ENCODE measurements around the gene BCL2L13. TPM values are rescaled to one million over a fixed set of nuclear protein-coding genes. Genes with fewer than 3 reads are reported as not detected.
A peak's percentile ranks its signal among the peaks of the same experiment; 100 is the strongest.

The BCL2L13 gene
- total RNA-seq, 4 donors from 2014 or later, result 15.3 to 35.3 (median 30.1) TPM

DNA sequence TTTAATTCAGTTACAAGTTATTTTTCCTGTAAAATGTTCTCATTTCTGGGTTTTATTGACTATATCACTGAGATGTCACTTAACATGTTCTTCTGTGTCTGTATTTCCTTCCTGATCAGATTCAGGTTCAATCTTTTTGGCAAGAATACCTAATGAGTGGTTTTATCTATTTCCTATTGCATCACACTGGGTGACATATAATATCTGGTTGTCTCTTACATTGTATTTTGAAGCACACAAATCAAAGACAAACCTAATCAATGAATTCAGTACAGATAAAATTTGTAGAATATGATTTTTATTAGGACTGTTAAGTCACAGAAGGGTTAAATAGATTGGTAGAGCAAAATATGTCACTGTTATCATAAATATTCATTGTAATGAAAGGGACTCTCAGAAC lies 60.4 kb downstream of the BCL2L13 start:
- no peaks in the 10 kb centered on the region for H3K4me1 ChIP-seq
- H3K9me3 ChIP-seq, result no peaks in the 10 kb centered on the region
- intact Hi-C loops (cut with DNase I; ENCODE audit: low total_unique reads), result no loop called here
- H3K4me3 ChIP-seq, result no peak overlapping the region
- no peak overlapping the region for H3K27ac ChIP-seq
- TF ChIP-seq, protein P1, sequence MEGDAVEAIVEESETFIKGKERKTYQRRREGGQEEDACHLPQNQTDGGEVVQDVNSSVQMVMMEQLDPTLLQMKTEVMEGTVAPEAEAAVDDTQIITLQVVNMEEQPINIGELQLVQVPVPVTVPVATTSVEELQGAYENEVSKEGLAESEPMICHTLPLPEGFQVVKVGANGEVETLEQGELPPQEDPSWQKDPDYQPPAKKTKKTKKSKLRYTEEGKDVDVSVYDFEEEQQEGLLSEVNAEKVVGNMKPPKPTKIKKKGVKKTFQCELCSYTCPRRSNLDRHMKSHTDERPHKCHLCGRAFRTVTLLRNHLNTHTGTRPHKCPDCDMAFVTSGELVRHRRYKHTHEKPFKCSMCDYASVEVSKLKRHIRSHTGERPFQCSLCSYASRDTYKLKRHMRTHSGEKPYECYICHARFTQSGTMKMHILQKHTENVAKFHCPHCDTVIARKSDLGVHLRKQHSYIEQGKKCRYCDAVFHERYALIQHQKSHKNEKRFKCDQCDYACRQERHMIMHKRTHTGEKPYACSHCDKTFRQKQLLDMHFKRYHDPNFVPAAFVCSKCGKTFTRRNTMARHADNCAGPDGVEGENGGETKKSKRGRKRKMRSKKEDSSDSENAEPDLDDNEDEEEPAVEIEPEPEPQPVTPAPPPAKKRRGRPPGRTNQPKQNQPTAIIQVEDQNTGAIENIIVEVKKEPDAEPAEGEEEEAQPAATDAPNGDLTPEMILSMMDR (IDR thresholded peaks at IDR 0.05), result no peak
- no peak for TF ChIP-seq POLR2A (IDR thresholded peaks at IDR 0.05)
- no peaks in the 10 kb centered on the region for H3K27me3 ChIP-seq
- no peaks in the 10 kb centered on the region for H3K36me3 ChIP-seq
- DNase-seq, result no peak

DNA sequence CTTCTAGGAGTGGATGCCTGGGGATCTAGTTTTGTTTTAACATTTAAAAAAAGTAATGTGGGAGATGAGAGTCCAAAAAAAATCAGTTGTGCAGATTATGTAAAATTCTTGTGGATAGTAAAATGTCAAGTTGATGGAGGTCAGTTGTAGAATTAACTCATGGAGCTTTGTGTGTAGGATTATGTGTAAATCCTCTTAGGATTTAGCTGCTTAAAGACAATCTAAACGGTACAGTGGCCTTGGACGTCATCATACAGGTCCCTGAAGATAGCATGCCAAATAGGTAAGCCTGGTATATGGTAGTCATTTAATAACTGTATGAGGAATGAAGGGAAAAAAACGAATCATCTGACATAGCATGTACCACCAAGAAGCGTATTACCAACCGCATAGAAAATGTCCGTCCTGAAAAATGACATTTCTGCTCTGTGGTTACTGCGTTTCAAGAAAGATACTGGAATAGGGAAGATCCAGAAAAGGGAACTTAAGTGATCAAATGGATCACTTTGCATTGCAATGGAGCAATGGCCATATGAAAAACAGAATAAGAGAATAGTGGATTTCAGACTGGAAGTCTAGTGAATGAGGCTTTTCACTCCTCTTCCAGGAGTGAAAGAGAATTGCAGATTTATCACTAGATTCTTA lies 61.3 kb downstream of the BCL2L13 start:
- no peak for DNase-seq
- Histone ChIP-seq H3K36me3 (no peaks in the 10 kb centered on the region), H3K27me3 (no peaks in the 10 kb centered on the region), H3K4me3 (no peak overlapping the region), H3K9me3 (no peaks in the 10 kb centered on the region), H3K4me1 (no peaks in the 10 kb centered on the region), H3K27ac (no peak overlapping the region)
- TF ChIP-seq POLR2A (IDR thresholded peaks at IDR 0.05), result no peak
- TF ChIP-seq, protein P1 (IDR thresholded peaks at IDR 0.05), result no peak
- intact Hi-C loops (cut with DNase I; ENCODE audit: low total_unique reads), result no loop called here

DNA sequence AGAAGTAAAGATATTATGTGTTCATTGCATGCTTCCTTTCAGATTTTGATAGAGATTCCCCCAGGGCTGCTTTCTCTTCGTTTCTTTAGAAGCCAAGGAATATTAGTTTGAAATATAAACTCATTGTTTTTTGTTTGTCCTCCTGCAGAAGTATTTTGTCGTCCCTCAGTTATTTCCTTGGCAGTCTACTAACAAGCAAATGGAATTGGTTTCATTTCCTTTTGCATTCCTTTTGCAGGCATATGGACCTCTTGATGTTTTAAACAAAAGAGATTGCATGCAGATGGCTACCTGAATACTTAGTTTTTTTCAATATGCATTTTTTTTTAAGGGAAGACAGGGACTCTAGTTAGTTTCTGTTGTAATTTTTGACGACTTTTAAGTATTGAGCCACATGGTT lies 62.2 kb downstream of the BCL2L13 start:
- no peaks in the 10 kb centered on the region for H3K27me3 ChIP-seq
- DNase-seq, result no peak
- no peak overlapping the region for H3K27ac ChIP-seq
- H3K4me3 ChIP-seq, result no peak overlapping the region
- H3K36me3 ChIP-seq, result no peaks in the 10 kb centered on the region
- H3K4me1 ChIP-seq, result no peaks in the 10 kb centered on the region
- intact Hi-C loops (cut with DNase I; ENCODE audit: low total_unique reads), result no loop called here
- H3K9me3 ChIP-seq, result no peaks in the 10 kb centered on the region
- TF ChIP-seq POLR2A (IDR thresholded peaks at IDR 0.05), result no peak

DNA sequence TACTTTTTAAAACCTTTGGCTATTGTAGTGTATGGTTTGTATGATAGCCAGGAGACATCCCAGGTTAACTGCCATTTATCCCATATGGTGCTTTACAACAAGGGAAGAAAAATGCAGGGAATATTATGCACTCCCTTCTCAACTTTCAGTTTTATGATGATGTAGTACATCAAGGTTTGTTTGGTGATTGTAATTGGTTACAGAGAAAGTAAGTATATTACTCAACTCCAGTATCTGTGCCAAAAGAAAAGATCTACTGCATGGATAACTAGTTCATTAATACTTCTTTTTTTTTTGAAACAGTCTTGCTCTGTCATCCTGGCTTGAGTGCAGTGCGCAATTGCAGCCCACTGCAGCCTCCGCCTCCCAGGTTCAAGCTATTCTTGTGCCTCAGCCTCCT lies 65.3 kb downstream of the BCL2L13 start:
- Histone ChIP-seq H3K4me1 (no peaks in the 10 kb centered on the region), H3K4me3 (no peak overlapping the region), H3K27me3 (no peaks in the 10 kb centered on the region), H3K9me3 (no peaks in the 10 kb centered on the region), H3K27ac (no peak overlapping the region), H3K36me3 (no peaks in the 10 kb centered on the region)
- no peak for DNase-seq
- TF ChIP-seq POLR2A (IDR thresholded peaks at IDR 0.05), result no peak
- TF ChIP-seq, protein P1 (IDR thresholded peaks at IDR 0.05), result no peak
- intact Hi-C loops (cut with DNase I; ENCODE audit: low total_unique reads), result no loop called here

DNA sequence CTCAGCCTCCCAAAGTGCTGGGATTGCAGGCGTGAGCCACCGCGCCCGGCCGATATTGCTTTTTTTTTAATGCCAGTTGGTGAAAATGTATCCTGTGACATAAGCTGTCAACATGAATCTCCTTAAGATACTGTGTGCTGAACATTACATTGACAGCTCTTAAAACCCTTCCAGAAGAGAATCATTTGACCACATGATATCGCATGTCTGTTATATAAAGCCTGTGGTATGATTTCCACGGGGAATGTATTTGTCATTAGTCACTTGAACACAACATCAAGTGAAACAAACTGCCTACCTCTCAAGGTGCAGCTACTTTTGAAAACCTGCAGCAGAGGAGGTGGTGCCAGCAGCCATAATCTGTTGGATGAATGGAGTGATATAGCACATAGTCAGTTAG lies 67.0 kb downstream of the BCL2L13 start:
- Histone ChIP-seq H3K27ac (peak overlapping the region in 1 of 2 donors; percentile 68), H3K27me3 (no peaks in the 10 kb centered on the region), H3K9me3 (no peaks in the 10 kb centered on the region), H3K36me3 (no peaks in the 10 kb centered on the region), H3K4me3 (no peak overlapping the region), H3K4me1 (no peaks in the 10 kb centered on the region)
- intact Hi-C loops (cut with DNase I; ENCODE audit: low total_unique reads), result no loop called here
- DNase-seq, result no peak
- TF ChIP-seq, protein P1 (IDR thresholded peaks at IDR 0.05), result no peak
- no peak for TF ChIP-seq POLR2A (IDR thresholded peaks at IDR 0.05)

All from uterus (tissue), 4 donors.